H9 (cell line): Measurements from ENCODE around the gene ACP2. TPM values are rescaled to one million over a fixed set of nuclear protein-coding genes. Genes with fewer than 3 reads are reported as not detected.

ENCODE experiments used
- DNase-seq: peaks from one replicate; pipeline ENCODE4 v3.0.0-alpha.2; 2017
- H2AFZ ChIP-seq: one replicate; pipeline ENCODE4 v1.6.1; 2013; ENCODE audit warnings: mild to moderate bottlenecking, low read length, control low read depth, moderate library complexity
- H2AK5ac ChIP-seq: 2 replicates; pipeline ENCODE4 v1.6.1; 2013; ENCODE audit warnings: low read length, control low read depth, mixed read lengths; ENCODE audit not compliant: insufficient read length
- H2BK120ac ChIP-seq: one replicate; pipeline ENCODE4 v1.6.1; 2013; ENCODE audit warnings: low read depth, mild to moderate bottlenecking, low read length, control low read depth, inconsistent platforms; ENCODE audit not compliant: poor library complexity, severe bottlenecking
- H2BK12ac ChIP-seq: 2 replicates; pipeline ENCODE4 v1.6.1; 2013; ENCODE audit warnings: low read length, control low read depth, mixed read lengths, low read depth; ENCODE audit not compliant: insufficient read length
- H2BK15ac ChIP-seq: 2 replicates; pipeline ENCODE4 v1.6.1; 2013; ENCODE audit warnings: low read depth, low read length, control low read depth
- H2BK20ac ChIP-seq: one replicate; pipeline ENCODE4 v1.6.1; 2013; ENCODE audit warnings: low read depth, mild to moderate bottlenecking, low read length, control low read depth, inconsistent platforms; ENCODE audit not compliant: poor library complexity, severe bottlenecking
- H2BK5ac ChIP-seq: 2 replicates; pipeline ENCODE4 v1.6.1; 2013; ENCODE audit warnings: low read length, control low read depth, mixed read lengths; ENCODE audit not compliant: insufficient read length
- H3K14ac ChIP-seq: 2 replicates; pipeline ENCODE4 v1.6.1; 2013; ENCODE audit warnings: low read length, control low read depth; ENCODE audit not compliant: insufficient read depth
- H3K18ac ChIP-seq: 2 replicates; pipeline ENCODE4 v1.6.1; 2013; ENCODE audit warnings: low read depth, mild to moderate bottlenecking, mixed read lengths, low read length, control low read depth; ENCODE audit not compliant: insufficient read length
- H3K23ac ChIP-seq: 2 replicates; pipeline ENCODE4 v1.6.1; 2013; ENCODE audit warnings: low read length, control low read depth, mixed read lengths, low read depth; ENCODE audit not compliant: insufficient read length
- H3K23me2 ChIP-seq: 2 replicates; pipeline ENCODE4 v1.6.1; 2013; ENCODE audit warnings: low read depth, mild to moderate bottlenecking, mixed read lengths, low read length, control low read depth; ENCODE audit not compliant: insufficient read length, poor library complexity, severe bottlenecking
- H3K27ac ChIP-seq: 2 replicates; pipeline ENCODE4 v1.5.1; 2013; ENCODE audit warnings: low read length, control low read depth, mixed read lengths, low read depth; ENCODE audit not compliant: insufficient read length
- H3K27me3 ChIP-seq: 2 replicates; pipeline ENCODE4 v1.6.1; 2013; ENCODE audit warnings: low read length, control low read depth, inconsistent platforms; ENCODE audit not compliant: insufficient read depth
- H3K4ac ChIP-seq: 2 replicates; pipeline ENCODE4 v1.6.1; 2013; ENCODE audit warnings: low read depth, mild to moderate bottlenecking, control low read depth, inconsistent platforms, low read length, moderate library complexity
- H3K4me1 ChIP-seq: 2 replicates; pipeline ENCODE4 v1.6.1; 2013; ENCODE audit warnings: low read length, control low read depth, inconsistent platforms; ENCODE audit not compliant: insufficient read depth
- H3K4me2 ChIP-seq: 2 replicates; pipeline ENCODE4 v1.6.1; 2013; ENCODE audit warnings: low read length, control low read depth, mixed read lengths; ENCODE audit not compliant: insufficient read length, insufficient read depth
- H3K56ac ChIP-seq: 2 replicates; pipeline ENCODE4 v1.6.1; 2013; ENCODE audit warnings: low read depth, mild to moderate bottlenecking, mixed read lengths, low read length, control low read depth; ENCODE audit not compliant: insufficient read length
- H3K79me1 ChIP-seq: 2 replicates; pipeline ENCODE4 v1.6.1; 2013; ENCODE audit warnings: low read depth, mild to moderate bottlenecking, moderate library complexity, low read length, control low read depth, inconsistent platforms; ENCODE audit not compliant: insufficient read depth, poor library complexity, severe bottlenecking
- H3K79me2 ChIP-seq: 2 replicates; pipeline ENCODE4 v1.6.1; 2013; ENCODE audit warnings: low read length, control low read depth, inconsistent platforms; ENCODE audit not compliant: insufficient read depth
- H3K9ac ChIP-seq: 2 replicates; pipeline ENCODE4 v1.6.1; 2013; ENCODE audit warnings: low read length, control low read depth, mixed read lengths; ENCODE audit not compliant: insufficient read length; ENCODE audit errors: extremely low read depth
- H3K9me3 ChIP-seq: one replicate; pipeline ENCODE4 v1.6.1; 2013; ENCODE audit warnings: low read depth, low read length, inconsistent platforms; ENCODE audit not compliant: control insufficient read depth
- H3T11ph ChIP-seq: one replicate; pipeline ENCODE4 v1.6.1; 2013; ENCODE audit warnings: mild to moderate bottlenecking, low read length, control low read depth, inconsistent platforms
- H4K20me1 ChIP-seq: one replicate; pipeline ENCODE4 v1.6.1; 2013; ENCODE audit not compliant: control insufficient read depth, insufficient read length, insufficient read depth
- H4K5ac ChIP-seq: 2 replicates; pipeline ENCODE4 v1.6.1; 2013; ENCODE audit warnings: low read depth, mild to moderate bottlenecking, mixed read lengths, low read length, control low read depth; ENCODE audit not compliant: insufficient read length
- H4K8ac ChIP-seq: replicated peaks from 2 replicates; pipeline ENCODE4 v1.6.1; 2013; ENCODE audit warnings: low read length, control low read depth, mixed read lengths, low read depth; ENCODE audit not compliant: insufficient read length
- H4K91ac ChIP-seq: 2 replicates; pipeline ENCODE4 v1.6.1; 2013; ENCODE audit warnings: low read depth, mild to moderate bottlenecking, moderate library complexity, mixed read lengths, low read length, control low read depth; ENCODE audit not compliant: insufficient read length
- H3K27ac Mint-ChIP-seq, 3 experiments: 2 replicates in 2 of 3; 3 replicates in 1 of 3; pipeline ENCODE4 v1.8.0; 2020 to 2021; ENCODE audit warnings: mixed read lengths in 3 of 3, mild to moderate bottlenecking in 1 of 3, moderate library complexity in 1 of 3
- H3K27me3 Mint-ChIP-seq: 2 replicates; pipeline ENCODE4 v1.8.0; 2021; ENCODE audit warnings: low read depth, mild to moderate bottlenecking, moderate library complexity, mixed read lengths
- H3K36me3 Mint-ChIP-seq, 3 experiments: 2 replicates in 2 of 3; 3 replicates in 1 of 3; pipeline ENCODE4 v1.8.0; 2020 to 2021; ENCODE audit warnings: low read depth in 3 of 3, mixed read lengths in 3 of 3; ENCODE audit not compliant: insufficient read depth in 1 of 3
- H3K4me1 Mint-ChIP-seq, 2 experiments: 2 replicates each; pipeline ENCODE4 v1.8.0; 2020; ENCODE audit warnings: mixed read lengths in 2 of 2
- H3K4me3 Mint-ChIP-seq, 2 experiments: 2 replicates in 1 of 2; 3 replicates in 1 of 2; pipeline ENCODE4 v1.8.0; 2020 to 2021; ENCODE audit warnings: mild to moderate bottlenecking in 2 of 2, mixed read lengths in 2 of 2, moderate library complexity in 1 of 2
- H3K9me3 Mint-ChIP-seq, 2 experiments: 2 replicates in 1 of 2; 3 replicates in 1 of 2; pipeline ENCODE4 v1.8.0; 2020; ENCODE audit warnings: mild to moderate bottlenecking in 2 of 2, mixed read lengths in 2 of 2, moderate library complexity in 1 of 2
- CTCF ChIP-seq: fragments of 200-600 bp; sonication (generic); conservative IDR thresholded peaks from 3 replicates; pipeline ENCODE4 v1.8.0; 2021; ENCODE audit warnings: antibody characterized with exemption, mild to moderate bottlenecking
- WGBS: extraction: QIAGEN DNeasy Blood & Tissue Kit; methylation state at CpG from one replicate; pipeline ENCODE4 v1.1.7; 2013; ENCODE audit warnings: missing lambda C conversion rate, low lambda C conversion rate, mixed read lengths; ENCODE audit not compliant: insufficient read length; ENCODE audit errors: extremely low coverage; 5-methylcytosine and 5-hydroxymethylcytosine counted together
- total RNA-seq: library from RNA; stranded (reverse); gene quantifications from 2 replicates; pipeline ENCODE4 v1.2.1, GENCODE V29; 2021

ACP2 gene
- total RNA-seq, 1 experiment from 2014 or later = 29.5 TPM

- Histone ChIP-seq H3K18ac (peak overlapping the region; percentile 84), H3K56ac (no peak overlapping the region), H3K79me2 (peaks cover 2% of the 10 kb centered on the region; the same call in 1 of the 2 replicates), H3K79me1 (no peaks in the 10 kb centered on the region), H3K4me1 (no peaks in the 10 kb centered on the region; the same call in 1 of the 2 replicates), H3K4ac (no peak overlapping the region; the same call in 1 of the 2 replicates), H3K9ac (peak overlapping the region; percentile 55), H3K23ac (no peak overlapping the region), H3K23me2 (peaks cover 20% of the 10 kb centered on the region), H4K20me1 (no peaks in the 10 kb centered on the region), H3K14ac (peak overlapping the region; percentile 91), H3K27me3 (no peaks in the 10 kb centered on the region), H4K5ac (no peak overlapping the region), H2BK12ac (peak overlapping the region; percentile 75), H3K27ac (no peak overlapping the region), H4K91ac (no peak overlapping the region), H2AK5ac (no peak overlapping the region), H3K9me3 (no peaks in the 10 kb centered on the region), H2BK20ac (no peak overlapping the region), H2BK120ac (no peak overlapping the region), H2BK5ac (no peak overlapping the region), H2BK15ac (no peak overlapping the region), H4K8ac (no peak overlapping the region), H3K4me2 (peak overlapping the region; percentile 90), H2AFZ (no peak overlapping the region), H3T11ph (no peak overlapping the region)
- Mint-ChIP-seq H3K9me3 (no peaks in the 10 kb centered on the region), H3K36me3 (peaks cover 0 to 17% (median 10%) of the 10 kb centered on the region in 3 experiments; a peak in 5 of 7 replicates), H3K27me3 (no peaks in the 10 kb centered on the region), H3K4me1 (peaks cover 28 to 29% of the 10 kb centered on the region in 2 experiments), H3K27ac (peak overlapping the region; percentile 75 to 96 (median 81); a peak in 5 of 7 replicates), H3K4me3 (peak overlapping the region; percentile 67 to 85)
- WGBS = no CpG with 5 or more reads among the region's 20 CpGs
- peak; percentile 94 for DNase-seq
- TF ChIP-seq CTCF = no peak
These were observed 34.6 kb downstream of the ACP2 start for GRCh38 chr11:47213950-47214565.
